Measurements from ENCODE around the gene STAMBPL1.

DNA sequence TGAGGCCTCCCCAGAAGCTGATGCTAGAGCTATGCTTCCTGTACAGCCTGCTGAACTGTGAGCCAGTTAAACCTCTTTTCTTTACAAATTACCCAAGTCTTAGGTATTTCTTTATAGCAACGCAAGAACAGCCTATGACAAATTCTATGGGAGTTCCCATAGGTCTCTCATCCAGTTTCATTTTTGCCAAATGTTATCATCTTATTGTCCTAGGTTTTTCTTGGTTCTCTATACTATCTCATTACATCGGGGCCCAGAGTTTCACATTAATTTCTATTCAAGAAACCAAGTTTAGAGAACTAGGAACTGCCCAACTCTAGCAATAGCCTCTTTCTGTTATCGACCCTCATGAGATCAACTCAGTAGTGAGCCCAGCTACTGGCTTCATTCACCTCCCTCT, 56.6 kb downstream of the STAMBPL1 start:
- TF ChIP-seq POLR2AphosphoS5 (IDR thresholded peaks at IDR 0.05; ENCODE audit: low read depth, low read length): no peak
- no peak for TF ChIP-seq REST (IDR thresholded peaks at IDR 0.05; ENCODE audit: low read depth, low read length)
- TF ChIP-seq, protein P1, sequence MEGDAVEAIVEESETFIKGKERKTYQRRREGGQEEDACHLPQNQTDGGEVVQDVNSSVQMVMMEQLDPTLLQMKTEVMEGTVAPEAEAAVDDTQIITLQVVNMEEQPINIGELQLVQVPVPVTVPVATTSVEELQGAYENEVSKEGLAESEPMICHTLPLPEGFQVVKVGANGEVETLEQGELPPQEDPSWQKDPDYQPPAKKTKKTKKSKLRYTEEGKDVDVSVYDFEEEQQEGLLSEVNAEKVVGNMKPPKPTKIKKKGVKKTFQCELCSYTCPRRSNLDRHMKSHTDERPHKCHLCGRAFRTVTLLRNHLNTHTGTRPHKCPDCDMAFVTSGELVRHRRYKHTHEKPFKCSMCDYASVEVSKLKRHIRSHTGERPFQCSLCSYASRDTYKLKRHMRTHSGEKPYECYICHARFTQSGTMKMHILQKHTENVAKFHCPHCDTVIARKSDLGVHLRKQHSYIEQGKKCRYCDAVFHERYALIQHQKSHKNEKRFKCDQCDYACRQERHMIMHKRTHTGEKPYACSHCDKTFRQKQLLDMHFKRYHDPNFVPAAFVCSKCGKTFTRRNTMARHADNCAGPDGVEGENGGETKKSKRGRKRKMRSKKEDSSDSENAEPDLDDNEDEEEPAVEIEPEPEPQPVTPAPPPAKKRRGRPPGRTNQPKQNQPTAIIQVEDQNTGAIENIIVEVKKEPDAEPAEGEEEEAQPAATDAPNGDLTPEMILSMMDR (IDR thresholded peaks at IDR 0.05): no peak
- no peak for TF ChIP-seq SMC3 (IDR thresholded peaks at IDR 0.05; ENCODE audit: low read depth, low read length)
- TF ChIP-seq TEAD4 (IDR thresholded peaks at IDR 0.05; ENCODE audit: borderline replicate concordance, insufficient read depth): no peak
- TF ChIP-seq EP300 (IDR thresholded peaks at IDR 0.05; ENCODE audit: borderline replicate concordance in 1 of 2, low read depth in 1 of 2, low read length in 1 of 2): no peak
- TF ChIP-seq EZH2phosphoT487 (IDR thresholded peaks at IDR 0.05; ENCODE audit: borderline replicate concordance, low read depth): no peak
- TF ChIP-seq RFX5 (IDR thresholded peaks at IDR 0.05; ENCODE audit: low read length): no peak
- TF ChIP-seq, protein P2, sequence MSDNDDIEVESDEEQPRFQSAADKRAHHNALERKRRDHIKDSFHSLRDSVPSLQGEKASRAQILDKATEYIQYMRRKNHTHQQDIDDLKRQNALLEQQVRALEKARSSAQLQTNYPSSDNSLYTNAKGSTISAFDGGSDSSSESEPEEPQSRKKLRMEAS (IDR thresholded peaks at IDR 0.05; ENCODE audit: low read depth): no peak

Data from SK-N-SH (cell line).